Stomach (tissue), 9 donors: ENCODE results near the gene TNFRSF1B. TPM values are rescaled to one million over a fixed set of nuclear protein-coding genes. Genes with fewer than 3 reads are reported as not detected.
A peak's percentile ranks its signal among the peaks of the same experiment; 100 is the strongest.

ENCODE experiments used
- DNase-seq, 2 donors: peaks; one replicate each; pipeline versions ENCODE4 v3.0.0 to v3.0.0-alpha.2; 2013 to 2019
- H3K27ac ChIP-seq, 5 donors: fragments of 200-600 bp in 4 of 5; sonication (generic) in 4 of 5; one replicate each; pipeline ENCODE4 v1.5.1; 2013 to 2019; ENCODE audit warnings: mild to moderate bottlenecking in 1 of 5, moderate library complexity in 1 of 5
- H3K27me3 ChIP-seq, 3 donors: fragments of 200-600 bp; sonication (generic); one replicate each; pipeline ENCODE4 v1.5.1; 2017 to 2019; ENCODE audit warnings: mixed run types in 1 of 3
- H3K36me3 ChIP-seq, 4 donors: fragments of 200-600 bp; sonication (generic); 1 replicate in 3 of 4; 2 replicates in 1 of 4; pipeline ENCODE4 v1.5.1; 2016 to 2019
- H3K4me1 ChIP-seq, 4 donors: fragments of 200-600 bp; sonication (generic); one replicate each; pipeline ENCODE4 v1.5.1; 2016 to 2019
- H3K4me3 ChIP-seq, 4 donors: fragments of 200-600 bp; sonication (generic) in 3 of 4; one replicate each; pipeline ENCODE4 v1.5.1; 2016 to 2019; ENCODE audit warnings: mild to moderate bottlenecking in 1 of 4
- H3K9me3 ChIP-seq, 4 donors: fragments of 200-600 bp; sonication (generic); one replicate each; pipeline ENCODE4 v1.5.1; 2016 to 2019
- EP300 ChIP-seq: sonication (generic); formaldehyde crosslinking; IDR thresholded peaks from one replicate; pipeline ENCODE4 v1.6.1; 2017; ENCODE audit warnings: antibody characterized with exemption
- POLR2A ChIP-seq, 4 donors: fragments of 450-650 bp; IDR thresholded peaks; one replicate each; pipeline ENCODE4 v1.6.1; 2016; ENCODE audit warnings: antibody characterized with exemption in 4 of 4, control low read depth in 2 of 4, mild to moderate bottlenecking in 1 of 4, moderate library complexity in 1 of 4
- POLR2AphosphoS5 ChIP-seq, 3 donors: sonication (generic); formaldehyde crosslinking; IDR thresholded peaks; one replicate each; pipeline ENCODE4 v1.6.1; 2016; ENCODE audit warnings: antibody characterized with exemption in 3 of 3
- WGBS, 5 donors: extraction: QIAGEN DNeasy Blood & Tissue Kit in 3 of 5; methylation state at CpG; one replicate each; pipeline versions ENCODE4 v1.1.5 to v1.1.7; 2013 to 2018; 5-methylcytosine and 5-hydroxymethylcytosine counted together
- intact Hi-C: fragments of 100-400 bp; cut with DNase I; formaldehyde crosslinking; loops from one replicate; pipeline ENCODE4 v1.15.1; 2023; ENCODE audit warnings: low total_unique reads
- polyA plus RNA-seq, 3 donors: library from polyadenylated mRNA; stranded (reverse); fragments of 200-250 nt; gene quantifications; one replicate each; pipeline ENCODE4 v1.2.3, GENCODE V29; 2013
- total RNA-seq, 5 donors: library from RNA; depleted of rRNA; stranded (reverse); fragments of >200 nt; gene quantifications; one replicate each; pipeline versions ENCODE4 v1.1.0 to v1.2.3, GENCODE V29; 2014 to 2016
- TF ChIP-seq, protein P1 (sequence below), 7 experiments: fragments of 450-650 bp in 4 of 7; fragments of 200-600 bp in 3 of 7; sonication (generic) in 3 of 7; IDR thresholded peaks; one replicate each; pipeline ENCODE4 v1.5.1; 2016 to 2019; ENCODE audit warnings: antibody characterized with exemption in 7 of 7, control low read depth in 2 of 7, mild to moderate bottlenecking in 1 of 7
- donor health status: healthy with polysubstance abuse.
- donor health status: Bipolar disorder and iron deficiency.
- donor health status: healthy.

The TNFRSF1B gene
- total and polyA plus RNA-seq, 8 donors, result 5.4 to 24.3 (median 11.5) TPM

DNA sequence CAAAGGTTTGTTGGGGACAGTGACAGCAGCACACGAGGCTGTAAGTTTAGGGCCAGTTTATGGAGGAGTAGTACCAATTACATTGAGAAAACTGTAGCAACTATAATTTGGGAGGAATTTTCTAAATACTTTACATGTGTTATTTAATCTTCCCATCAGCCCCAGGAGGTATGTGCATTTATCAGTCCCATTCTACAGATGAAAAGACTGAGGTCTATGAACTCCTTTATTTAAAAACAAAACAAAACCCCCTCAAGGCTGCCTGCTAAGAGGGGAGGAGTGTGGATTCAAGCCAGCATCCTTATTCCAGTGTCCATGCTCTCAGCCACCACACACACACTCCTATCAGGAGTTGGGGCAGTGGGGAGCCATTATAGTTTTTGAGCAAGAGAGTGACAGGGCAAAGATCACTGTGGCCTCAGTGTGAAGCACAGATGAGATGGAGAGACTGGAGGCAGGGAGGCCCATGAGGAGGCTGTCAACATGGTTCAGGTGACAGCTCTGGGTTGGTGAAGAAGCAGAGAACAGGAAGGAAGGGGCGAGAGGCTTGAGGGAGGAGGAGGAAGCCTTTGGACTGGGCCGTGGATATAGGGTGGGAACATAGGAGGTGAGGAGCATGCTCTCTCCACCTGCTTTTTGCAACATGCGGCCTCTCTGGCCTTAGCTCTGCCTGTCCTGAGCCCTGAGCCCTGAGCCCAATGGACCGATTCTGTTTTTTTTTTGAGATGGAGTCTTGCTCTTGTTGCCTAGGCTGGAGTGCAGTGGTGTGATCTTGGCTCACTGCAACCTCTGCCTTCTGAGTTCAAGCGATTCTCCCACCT is 9.7 kb downstream of the TNFRSF1B start:
- TF ChIP-seq EP300 (no peak), POLR2AphosphoS5 (IDR thresholded peaks at IDR 0.05) (no peak), POLR2A (IDR thresholded peaks at IDR 0.05) (no peak)
- TF ChIP-seq, protein P1, sequence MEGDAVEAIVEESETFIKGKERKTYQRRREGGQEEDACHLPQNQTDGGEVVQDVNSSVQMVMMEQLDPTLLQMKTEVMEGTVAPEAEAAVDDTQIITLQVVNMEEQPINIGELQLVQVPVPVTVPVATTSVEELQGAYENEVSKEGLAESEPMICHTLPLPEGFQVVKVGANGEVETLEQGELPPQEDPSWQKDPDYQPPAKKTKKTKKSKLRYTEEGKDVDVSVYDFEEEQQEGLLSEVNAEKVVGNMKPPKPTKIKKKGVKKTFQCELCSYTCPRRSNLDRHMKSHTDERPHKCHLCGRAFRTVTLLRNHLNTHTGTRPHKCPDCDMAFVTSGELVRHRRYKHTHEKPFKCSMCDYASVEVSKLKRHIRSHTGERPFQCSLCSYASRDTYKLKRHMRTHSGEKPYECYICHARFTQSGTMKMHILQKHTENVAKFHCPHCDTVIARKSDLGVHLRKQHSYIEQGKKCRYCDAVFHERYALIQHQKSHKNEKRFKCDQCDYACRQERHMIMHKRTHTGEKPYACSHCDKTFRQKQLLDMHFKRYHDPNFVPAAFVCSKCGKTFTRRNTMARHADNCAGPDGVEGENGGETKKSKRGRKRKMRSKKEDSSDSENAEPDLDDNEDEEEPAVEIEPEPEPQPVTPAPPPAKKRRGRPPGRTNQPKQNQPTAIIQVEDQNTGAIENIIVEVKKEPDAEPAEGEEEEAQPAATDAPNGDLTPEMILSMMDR (IDR thresholded peaks at IDR 0.05), result no peak
- no peak for DNase-seq
- H3K9me3 ChIP-seq, result no peaks in the 10 kb centered on the region
- peaks cover 55 to 95% (median 69%) of the 10 kb centered on the region in 4 donors for H3K4me1 ChIP-seq
- intact Hi-C loops, result no loop called here
- no peak overlapping the region for H3K4me3 ChIP-seq
- 80 to 91% (median 87%) methylated on average over 6 of the region's 6 CpGs for WGBS, 5 donors
- no peaks in the 10 kb centered on the region for H3K27me3 ChIP-seq
- peak overlapping the region in 4 of 5 donors; percentile 74 to 92 (median 85) for H3K27ac ChIP-seq
- H3K36me3 ChIP-seq, result peaks cover 0 to 2% (median 0%) of the 10 kb centered on the region in 4 donors

- 79 to 84% (median 82%) methylated on average over 22 to 24 of the region's 24 CpGs for WGBS, 5 donors
- no peaks in the 10 kb centered on the region for H3K27me3 ChIP-seq
- H3K36me3 ChIP-seq, result peaks cover 0 to 5% (median 0%) of the 10 kb centered on the region in 4 donors
- no peaks in the 10 kb centered on the region for H3K9me3 ChIP-seq
- H3K27ac ChIP-seq, result peak overlapping the region; percentile 7 to 92 (median 81)
- intact Hi-C loops, result no loop called here
- H3K4me3 ChIP-seq, result no peak overlapping the region
- peaks cover 55 to 95% (median 71%) of the 10 kb centered on the region in 4 donors for H3K4me1 ChIP-seq
- no peak for TF ChIP-seq EP300
- TF ChIP-seq, protein P1 (IDR thresholded peaks at IDR 0.05), result no peak
- TF ChIP-seq POLR2A (IDR thresholded peaks at IDR 0.05), result no peak
- TF ChIP-seq POLR2AphosphoS5 (IDR thresholded peaks at IDR 0.05), result no peak
- no peak for DNase-seq
Observed at GRCh38 chr1:12177156-12177998, 10.6 kb downstream of the TNFRSF1B start.

- Histone ChIP-seq H3K27me3 (no peaks in the 10 kb centered on the region), H3K4me3 (no peak overlapping the region), H3K4me1 (peaks cover 50 to 95% (median 69%) of the 10 kb centered on the region in 4 donors), H3K9me3 (no peaks in the 10 kb centered on the region), H3K36me3 (peaks cover 0 to 5% (median 0%) of the 10 kb centered on the region in 4 donors), H3K27ac (peak overlapping the region; percentile 7 to 92 (median 81))
- intact Hi-C loops, result no loop called here
- DNase-seq, result peak; percentile 63 to 79
- WGBS, 5 donors, result 44 to 65% (median 56%) methylated on average over 14 of the region's 14 CpGs
- TF ChIP-seq POLR2A (IDR thresholded peaks at IDR 0.05), result no peak
- TF ChIP-seq POLR2AphosphoS5 (IDR thresholded peaks at IDR 0.05), result peak in 1 of 3 donors; percentile 66
- no peak for TF ChIP-seq EP300
- TF ChIP-seq, protein P1 (IDR thresholded peaks at IDR 0.05), result no peak
Observed at GRCh38 chr1:12177999-12178441, 11.2 kb downstream of the TNFRSF1B start.

- intact Hi-C loops, result no loop called here
- DNase-seq, result no peak
- 51 to 70% (median 61%) methylated on average over 11 of the region's 11 CpGs for WGBS, 5 donors
- peaks cover 0 to 5% (median 0%) of the 10 kb centered on the region in 4 donors for H3K36me3 ChIP-seq
- no peaks in the 10 kb centered on the region for H3K9me3 ChIP-seq
- H3K4me1 ChIP-seq, result peaks cover 50 to 95% (median 68%) of the 10 kb centered on the region in 4 donors
- H3K27ac ChIP-seq, result peak overlapping the region; percentile 32 to 92 (median 81)
- TF ChIP-seq POLR2AphosphoS5 (IDR thresholded peaks at IDR 0.05) (no peak), POLR2A (IDR thresholded peaks at IDR 0.05) (no peak), EP300 (no peak)
- TF ChIP-seq, protein P1 (IDR thresholded peaks at IDR 0.05), result no peak
- no peaks in the 10 kb centered on the region for H3K27me3 ChIP-seq
- H3K4me3 ChIP-seq, result no peak overlapping the region
Observed at GRCh38 chr1:12178511-12178910, 11.7 kb downstream of the TNFRSF1B start.
